HCT116 (cell line): ENCODE results near the gene LRR1. TPM values are rescaled to one million over a fixed set of nuclear protein-coding genes. Genes with fewer than 3 reads are reported as not detected.

Experiments used
- ATAC-seq: fragments of 200-7000 bp; cut with Tn5 transposase; 2 replicates; pipeline ENCODE4 v1.9.1; 2020; ENCODE audit warnings: mild to moderate bottlenecking, moderate library complexity
- BruUV-seq: library from RNA; stranded (reverse); fragments of 400-500 nt; replicated peaks from 2 replicates; lab custom pipeline; 2021; lab: Mats Ljungman, UMichigan
- CTCF ChIA-PET: fragments of 300-600 bp; sonication (Branson Sonifier 250); formaldehyde crosslinking; loops from one replicate; lab custom pipeline; 2021; ENCODE audit warnings: antibody characterized with exemption; lab: Charles Lee
- POLR2A ChIA-PET: fragments of 300-600, 350-600 bp; sonication (Branson Sonifier 250); formaldehyde crosslinking; loops from one replicate; lab custom pipeline; 2021; ENCODE audit warnings: antibody characterized with exemption; lab: Charles Lee
- RAD21 ChIA-PET, 2 experiments: fragments of 300-600 bp; sonication (Branson Sonifier 250); formaldehyde crosslinking; loops; one replicate each; lab custom pipeline; 2023; ENCODE audit warnings: low total read pairs in 2 of 2; ENCODE audit not compliant: uncharacterized antibody in 2 of 2, unreplicated experiment in 2 of 2, low non-redundant PET in 1 of 2; lab: Charles Lee
- DNase-seq: peaks from one replicate; pipeline ENCODE4 v3.0.0-alpha.2; 2010; ENCODE audit warnings: low read depth, low spot score
- H2AFZ ChIP-seq: fragments of 200-600 bp; shearing (Covaris generic), sonication (generic); 2 replicates; pipeline ENCODE4 v1.6.1; 2017; ENCODE audit warnings: low read depth, mixed run types, mixed read lengths, antibody characterized with exemption, low read length; ENCODE audit not compliant: poor library complexity, severe bottlenecking
- H3K27ac ChIP-seq: 2 replicates; pipeline ENCODE4 v1.5.1; 2012; ENCODE audit warnings: low read depth, low read length
- H3K27me3 ChIP-seq: fragments of 200-600 bp; sonication (generic); 2 replicates; pipeline ENCODE4 v1.6.1; 2016; ENCODE audit warnings: mixed run types, low read length, mixed read lengths; ENCODE audit not compliant: insufficient read depth
- H3K36me3 ChIP-seq, 2 experiments: fragments of 200-500 bp in 1 of 2; fragments of 200-600 bp in 1 of 2; sonication (Bioruptor generic) in 1 of 2; sonication (generic) in 1 of 2; 2 replicates each; pipeline versions ENCODE4 v1.5.1 to v1.6.1; 2014 to 2016; ENCODE audit warnings: low read length in 2 of 2, inconsistent platforms in 1 of 2, mixed read lengths in 1 of 2, mixed run types in 1 of 2; ENCODE audit not compliant: insufficient read depth in 2 of 2, control insufficient read depth in 1 of 2
- H3K4me1 ChIP-seq, 2 experiments: fragments of 200-600 bp in 1 of 2; sonication (generic) in 1 of 2; 2 replicates each; pipeline versions ENCODE4 v1.5.1 to v1.6.1; 2012 to 2017; ENCODE audit warnings: low read length in 2 of 2, inconsistent platforms in 1 of 2, mild to moderate bottlenecking in 1 of 2, mixed read lengths in 1 of 2, mixed run types in 1 of 2, moderate library complexity in 1 of 2; ENCODE audit not compliant: insufficient read depth in 2 of 2, control insufficient read depth in 1 of 2
- H3K4me2 ChIP-seq: fragments of 200-600 bp; sonication (generic); 2 replicates; pipeline ENCODE4 v1.6.1; 2017; ENCODE audit warnings: mixed run types, low read length, mixed read lengths
- H3K4me3 ChIP-seq, 2 experiments: fragments of 200-600 bp in 1 of 2; sonication (generic) in 1 of 2; replicated peaks in 1 of 2; 2 replicates each; pipeline ENCODE4 v1.5.1; 2011 to 2016; ENCODE audit warnings: low read length in 2 of 2, control low read depth in 1 of 2, low read depth in 1 of 2, mild to moderate bottlenecking in 1 of 2, mixed read lengths in 1 of 2, mixed run types in 1 of 2
- H3K79me2 ChIP-seq: fragments of 200-600 bp; sonication (generic); 2 replicates; pipeline ENCODE4 v1.6.1; 2017; ENCODE audit warnings: mild to moderate bottlenecking, mixed run types, low read length, moderate library complexity, mixed read lengths; ENCODE audit not compliant: insufficient read depth
- H3K9ac ChIP-seq: fragments of 200-600 bp; sonication (generic); 2 replicates; pipeline ENCODE4 v1.6.1; 2016; ENCODE audit warnings: low read length, mixed read lengths
- H3K9me2 ChIP-seq: fragments of 200-600 bp; sonication (generic), shearing (Covaris generic); 2 replicates; pipeline ENCODE4 v1.6.1; 2017; ENCODE audit warnings: mixed run types, mild to moderate bottlenecking, moderate library complexity; ENCODE audit not compliant: insufficient read depth
- H3K9me3 ChIP-seq, 2 experiments: fragments of 200-500 bp in 1 of 2; fragments of 200-600 bp in 1 of 2; sonication (Bioruptor generic) in 1 of 2; sonication (generic) in 1 of 2; 2 replicates each; pipeline ENCODE4 v1.6.1; 2014 to 2017; ENCODE audit warnings: low read length in 2 of 2, mixed read lengths in 2 of 2, inconsistent platforms in 1 of 2, low read depth in 1 of 2, mild to moderate bottlenecking in 1 of 2, mixed run types in 1 of 2, moderate library complexity in 1 of 2; ENCODE audit not compliant: control insufficient read depth in 1 of 2, insufficient read depth in 1 of 2
- H4K20me1 ChIP-seq: fragments of 200-600 bp; sonication (generic), shearing (Covaris generic); 2 replicates; pipeline ENCODE4 v1.6.1; 2017; ENCODE audit warnings: mixed run types, mild to moderate bottlenecking, moderate library complexity; ENCODE audit not compliant: insufficient read depth
- FOSL1 ChIP-seq: IDR thresholded peaks from 2 replicates; pipeline ENCODE4 v1.6.1; 2012; ENCODE audit warnings: low read depth
- POLR2A ChIP-seq: IDR thresholded peaks from 2 replicates; pipeline ENCODE4 v1.7.0; 2011; ENCODE audit warnings: borderline replicate concordance; ENCODE audit not compliant: insufficient read depth, insufficient read length; ENCODE audit errors: extremely low read depth
- POLR2AphosphoS5 ChIP-seq: IDR thresholded peaks from 2 replicates; pipeline ENCODE4 v1.6.1; 2011; ENCODE audit warnings: mild to moderate bottlenecking, low read depth, low read length, moderate library complexity
- SP1 ChIP-seq: IDR thresholded peaks from 2 replicates; pipeline ENCODE4 v1.6.1; 2012; ENCODE audit warnings: low read depth
- SRF ChIP-seq: IDR thresholded peaks from 2 replicates; pipeline ENCODE4 v1.6.1; 2012; ENCODE audit warnings: low read depth
- TCF7L2 ChIP-seq: IDR thresholded peaks from 2 replicates; pipeline ENCODE4 v1.7.0; 2011; ENCODE audit warnings: borderline replicate concordance, inconsistent platforms; ENCODE audit not compliant: insufficient read depth, insufficient read length; ENCODE audit errors: extremely low read depth
- YY1 ChIP-seq: IDR thresholded peaks from 2 replicates; pipeline ENCODE4 v1.6.1; 2011; ENCODE audit warnings: low read length, low read depth, moderate library complexity, mild to moderate bottlenecking; ENCODE audit not compliant: insufficient replicate concordance; ENCODE audit errors: extremely low read depth
- ZFX ChIP-seq: fragments of 450-650 bp; IDR thresholded peaks from 2 replicates; pipeline ENCODE4 v1.6.1; 2017
- ZNF274 ChIP-seq: fragments of 200-500 bp; sonication (Bioruptor generic); IDR thresholded peaks from 2 replicates; pipeline ENCODE4 v1.6.1; 2014; ENCODE audit warnings: mild to moderate bottlenecking, low read depth, low read length, inconsistent platforms
- intact Hi-C: fragments of 100-400 bp; cut with micrococcal nuclease; formaldehyde crosslinking; loops from 2 replicates; pipeline ENCODE4 v1.10.0; 2022
- total RNA-seq: library from RNA; stranded (reverse); gene quantifications from one replicate; pipeline ENCODE4 v1.2.1, GENCODE V29; 2021; ENCODE audit not compliant: unreplicated experiment
- TF ChIP-seq, protein P1 (sequence below): IDR thresholded peaks from 2 replicates; pipeline ENCODE4 v1.6.1; 2012
- TF ChIP-seq, protein P2 (sequence below), 3 experiments: fragments of 200-600 bp in 1 of 3; sonication (generic) in 1 of 3; IDR thresholded peaks in 2 of 3; conservative IDR thresholded peaks in 1 of 3; 2 replicates each; pipeline ENCODE4 v1.5.1; 2012 to 2017; ENCODE audit warnings: low read depth in 2 of 3, low read length in 2 of 3, antibody characterized with exemption in 1 of 3, borderline replicate concordance in 1 of 3, control low read depth in 1 of 3, mild to moderate bottlenecking in 1 of 3, mixed read lengths in 1 of 3, mixed run types in 1 of 3, moderate library complexity in 1 of 3; ENCODE audit not compliant: insufficient read depth in 1 of 3
- TF ChIP-seq, protein P3 (sequence below): IDR thresholded peaks from 2 replicates; pipeline ENCODE4 v1.6.1; 2012

LRR1 gene
- total RNA-seq, 1 experiment from 2014 or later: 34.6 TPM

DNA sequence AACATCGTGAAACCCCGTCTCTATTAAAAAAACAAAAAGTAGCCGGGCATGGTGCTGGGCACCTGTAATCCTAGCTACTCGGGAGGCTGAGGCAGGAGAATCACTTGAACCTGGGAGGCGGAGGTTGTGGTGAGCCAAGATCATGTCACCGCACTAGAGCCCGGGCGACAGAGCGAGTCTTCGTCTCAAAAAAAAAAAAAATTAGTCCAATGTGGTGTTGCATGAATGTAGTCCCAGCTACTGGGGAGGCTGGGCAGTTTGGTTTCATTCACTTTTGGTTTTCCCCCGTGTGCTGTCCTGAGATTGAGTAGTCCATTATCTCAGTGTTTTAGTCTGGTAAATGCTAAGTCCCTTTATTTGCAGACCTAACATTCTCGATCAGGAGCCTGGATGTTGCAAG, 32.0 kb upstream of the LRR1 start:
- Histone ChIP-seq H3K9me2 (no peaks in the 10 kb centered on the region), H3K4me3 (no peak overlapping the region), H3K9ac (no peak overlapping the region), H3K9me3 (no peaks in the 10 kb centered on the region), H3K27ac (no peak overlapping the region), H3K4me2 (no peak overlapping the region), H3K36me3 (no peaks in the 10 kb centered on the region; a peak in 2 of 4 replicates), H2AFZ (no peak overlapping the region), H3K27me3 (no peaks in the 10 kb centered on the region), H3K4me1 (no peaks in the 10 kb centered on the region), H4K20me1 (no peaks in the 10 kb centered on the region), H3K79me2 (no peaks in the 10 kb centered on the region)
- BruUV-seq: no TSS peak
- ChIA-PET RAD21 (no interaction called here), POLR2A (no interaction called here), CTCF (no interaction called here)
- ATAC-seq (no peak), DNase-seq (no peak)
- TF ChIP-seq FOSL1 (no peak), TCF7L2 (no peak), YY1 (no peak), ZNF274 (no peak), POLR2AphosphoS5 (no peak), SRF (no peak), ZFX (no peak), POLR2A (no peak), SP1 (no peak)
- TF ChIP-seq, protein P1, sequence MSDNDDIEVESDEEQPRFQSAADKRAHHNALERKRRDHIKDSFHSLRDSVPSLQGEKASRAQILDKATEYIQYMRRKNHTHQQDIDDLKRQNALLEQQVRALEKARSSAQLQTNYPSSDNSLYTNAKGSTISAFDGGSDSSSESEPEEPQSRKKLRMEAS: no peak
- TF ChIP-seq, protein P2, sequence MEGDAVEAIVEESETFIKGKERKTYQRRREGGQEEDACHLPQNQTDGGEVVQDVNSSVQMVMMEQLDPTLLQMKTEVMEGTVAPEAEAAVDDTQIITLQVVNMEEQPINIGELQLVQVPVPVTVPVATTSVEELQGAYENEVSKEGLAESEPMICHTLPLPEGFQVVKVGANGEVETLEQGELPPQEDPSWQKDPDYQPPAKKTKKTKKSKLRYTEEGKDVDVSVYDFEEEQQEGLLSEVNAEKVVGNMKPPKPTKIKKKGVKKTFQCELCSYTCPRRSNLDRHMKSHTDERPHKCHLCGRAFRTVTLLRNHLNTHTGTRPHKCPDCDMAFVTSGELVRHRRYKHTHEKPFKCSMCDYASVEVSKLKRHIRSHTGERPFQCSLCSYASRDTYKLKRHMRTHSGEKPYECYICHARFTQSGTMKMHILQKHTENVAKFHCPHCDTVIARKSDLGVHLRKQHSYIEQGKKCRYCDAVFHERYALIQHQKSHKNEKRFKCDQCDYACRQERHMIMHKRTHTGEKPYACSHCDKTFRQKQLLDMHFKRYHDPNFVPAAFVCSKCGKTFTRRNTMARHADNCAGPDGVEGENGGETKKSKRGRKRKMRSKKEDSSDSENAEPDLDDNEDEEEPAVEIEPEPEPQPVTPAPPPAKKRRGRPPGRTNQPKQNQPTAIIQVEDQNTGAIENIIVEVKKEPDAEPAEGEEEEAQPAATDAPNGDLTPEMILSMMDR (IDR thresholded peaks at IDR 0.05 in 2 of 3, conservative IDR thresholded peaks at IDR 0.05 in 1 of 3; ENCODE audit: borderline replicate concordance in 1 of 3, insufficient read depth in 1 of 3, low read depth in 2 of 3, low read length in 2 of 3): no peak
- TF ChIP-seq, protein P3, sequence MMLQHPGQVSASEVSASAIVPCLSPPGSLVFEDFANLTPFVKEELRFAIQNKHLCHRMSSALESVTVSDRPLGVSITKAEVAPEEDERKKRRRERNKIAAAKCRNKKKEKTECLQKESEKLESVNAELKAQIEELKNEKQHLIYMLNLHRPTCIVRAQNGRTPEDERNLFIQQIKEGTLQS: no peak
- intact Hi-C loops: no loop called here
